ENCODE measurements around the gene STRN3. TPM values are rescaled to one million over a fixed set of nuclear protein-coding genes. Genes with fewer than 3 reads are reported as not detected.

Gene STRN3
- total and polyA plus RNA-seq, 5 donors, result 16.8 to 57.9 (median 49.2) TPM

GRCh38 chr14:31036552-31036951 lies 10.4 kb upstream of the STRN3 start:
- Histone ChIP-seq H3K4me3 (ENCODE audit: low read length) (no peak overlapping the region), H3K9me3 (ENCODE audit: control insufficient read depth, low read length) (no peaks in the 10 kb centered on the region), H3K27me3 (ENCODE audit: control insufficient read depth, insufficient read depth) (no peaks in the 10 kb centered on the region), H3K27ac (ENCODE audit: low read length) (no peak overlapping the region), H3K4me1 (ENCODE audit: control insufficient read depth, insufficient read depth, low read length) (no peaks in the 10 kb centered on the region)
- DNase-seq, result no peak
- ATAC-seq, result no peak
- 97% methylated on average over 4 of the region's 4 CpGs for whole genome bisulfite sequencing
- intact Hi-C loops (cut with DNase I), result no loop called here

- Histone ChIP-seq H3K4me1 (ENCODE audit: control insufficient read depth, insufficient read depth, low read length) (no peaks in the 10 kb centered on the region), H3K9me3 (ENCODE audit: control insufficient read depth, low read length) (no peaks in the 10 kb centered on the region), H3K27me3 (ENCODE audit: control insufficient read depth, insufficient read depth) (no peaks in the 10 kb centered on the region), H3K4me3 (ENCODE audit: low read length) (no peak overlapping the region), H3K27ac (ENCODE audit: low read length) (no peak overlapping the region)
- no peak for ATAC-seq
- intact Hi-C loops (cut with DNase I), result no loop called here
- DNase-seq, result no peak
- 92% methylated on average over 5 of the region's 5 CpGs for WGBS
These were observed 4.3 kb upstream of the STRN3 start for GRCh38 chr14:31030469-31030868.

- no peaks in the 10 kb centered on the region for H3K9me3 ChIP-seq (ENCODE audit: control insufficient read depth, low read length)
- no peaks in the 10 kb centered on the region for H3K27me3 ChIP-seq (ENCODE audit: control insufficient read depth, insufficient read depth)
- ATAC-seq (no peak), DNase-seq (no peak)
- no peaks in the 10 kb centered on the region for H3K4me1 ChIP-seq (ENCODE audit: control insufficient read depth, insufficient read depth, low read length)
- 94% methylated on average over 3 of the region's 3 CpGs for WGBS
- intact Hi-C loops (cut with DNase I), result no loop called here
- H3K27ac ChIP-seq (ENCODE audit: low read length), result no peak overlapping the region
- H3K4me3 ChIP-seq (ENCODE audit: low read length), result no peak overlapping the region
These were observed 3.1 kb upstream of the STRN3 start for GRCh38 chr14:31029016-31029970.

- Histone ChIP-seq H3K9me3 (ENCODE audit: control insufficient read depth, low read length) (no peaks in the 10 kb centered on the region), H3K4me1 (ENCODE audit: control insufficient read depth, insufficient read depth, low read length) (no peaks in the 10 kb centered on the region), H3K27ac (ENCODE audit: low read length) (no peak overlapping the region), H3K27me3 (ENCODE audit: control insufficient read depth, insufficient read depth) (no peaks in the 10 kb centered on the region), H3K4me3 (ENCODE audit: low read length) (no peak overlapping the region)
- ATAC-seq (no peak), DNase-seq (no peak)
- intact Hi-C loops (cut with DNase I), result no loop called here
- WGBS, result 100% methylated on average over 1 of the region's 1 CpG
These were observed 1.7 kb upstream of the STRN3 start for GRCh38 chr14:31027847-31028246.

- Histone ChIP-seq H3K27ac (ENCODE audit: low read length) (peak overlapping the region; percentile 97), H3K9me3 (ENCODE audit: control insufficient read depth, low read length) (no peaks in the 10 kb centered on the region), H3K4me1 (ENCODE audit: control insufficient read depth, insufficient read depth, low read length) (no peaks in the 10 kb centered on the region), H3K4me3 (ENCODE audit: low read length) (peak overlapping the region; percentile 91), H3K27me3 (ENCODE audit: control insufficient read depth, insufficient read depth) (no peaks in the 10 kb centered on the region)
- DNase-seq (peak; percentile 97 to 98 (median 98)), ATAC-seq (peak; percentile 99)
- under 1% methylated on average over 48 of the region's 48 CpGs for WGBS
- intact Hi-C loops (cut with DNase I), result no loop called here
These were observed 464 bp upstream of the STRN3 start for GRCh38 chr14:31026450-31027235.

GRCh38 chr14:31025367-31026076 lies 657 bp downstream of the STRN3 start, which contains the start of gene AP4S1:
Gene AP4S1 (plus strand): TSS chr14:31025649. CDS start chr14:31066197, 40,548 bp downstream.
- Histone ChIP-seq H3K27me3 (ENCODE audit: control insufficient read depth, insufficient read depth) (no peaks in the 10 kb centered on the region), H3K27ac (ENCODE audit: low read length) (peak within 1 kb of the TSS; percentile 97), H3K9me3 (ENCODE audit: control insufficient read depth, low read length) (no peaks in the 10 kb centered on the region), H3K4me3 (ENCODE audit: low read length) (peak within 1 kb of the TSS; percentile 91), H3K4me1 (ENCODE audit: control insufficient read depth, insufficient read depth, low read length) (no peaks in the 10 kb centered on the region)
- DNase-seq (peak; percentile 49 to 79 (median 75)), ATAC-seq (peak; percentile 34 to 41)
- intact Hi-C loops (cut with DNase I), result no loop called here
- under 1% methylated on average over 53 of the region's 53 CpGs for WGBS

- no peaks in the 10 kb centered on the region for H3K27me3 ChIP-seq (ENCODE audit: control insufficient read depth, insufficient read depth)
- no peaks in the 10 kb centered on the region for H3K9me3 ChIP-seq (ENCODE audit: control insufficient read depth, low read length)
- H3K27ac ChIP-seq (ENCODE audit: low read length), result peak overlapping the region; percentile 95
- intact Hi-C loops (cut with DNase I), result no loop called here
- 4% methylated on average over 11 of the region's 11 CpGs for WGBS
- DNase-seq (no peak), ATAC-seq (no peak)
- H3K4me3 ChIP-seq (ENCODE audit: low read length), result peak overlapping the region; percentile 91
- no peaks in the 10 kb centered on the region for H3K4me1 ChIP-seq (ENCODE audit: control insufficient read depth, insufficient read depth, low read length)
These were observed 1.4 kb downstream of the STRN3 start for GRCh38 chr14:31024577-31025366.

GRCh38 chr14:31024010-31024480 lies 2.1 kb downstream of the STRN3 start:
- Histone ChIP-seq H3K9me3 (ENCODE audit: control insufficient read depth, low read length) (no peaks in the 10 kb centered on the region), H3K4me3 (ENCODE audit: low read length) (peak overlapping the region; percentile 29), H3K4me1 (ENCODE audit: control insufficient read depth, insufficient read depth, low read length) (no peaks in the 10 kb centered on the region), H3K27ac (ENCODE audit: low read length) (no peak overlapping the region), H3K27me3 (ENCODE audit: control insufficient read depth, insufficient read depth) (no peaks in the 10 kb centered on the region)
- DNase-seq, result no peak
- intact Hi-C loops (cut with DNase I), result no loop called here
- no peak for ATAC-seq

- H3K4me3 ChIP-seq (ENCODE audit: low read length), result no peak overlapping the region
- no peak for ATAC-seq
- intact Hi-C loops (cut with DNase I), result no loop called here
- H3K4me1 ChIP-seq (ENCODE audit: control insufficient read depth, insufficient read depth, low read length), result no peaks in the 10 kb centered on the region
- no peaks in the 10 kb centered on the region for H3K27me3 ChIP-seq (ENCODE audit: control insufficient read depth, insufficient read depth)
- DNase-seq, result no peak
- H3K9me3 ChIP-seq (ENCODE audit: control insufficient read depth, low read length), result no peaks in the 10 kb centered on the region
- no peak overlapping the region for H3K27ac ChIP-seq (ENCODE audit: low read length)
- 75% methylated on average over 2 of the region's 2 CpGs for WGBS
These were observed 3.8 kb downstream of the STRN3 start for GRCh38 chr14:31022386-31022785.

GRCh38 chr14:31021576-31021949 lies 4.6 kb downstream of the STRN3 start:
- Histone ChIP-seq H3K27me3 (ENCODE audit: control insufficient read depth, insufficient read depth) (no peaks in the 10 kb centered on the region), H3K4me3 (ENCODE audit: low read length) (no peak overlapping the region), H3K27ac (ENCODE audit: low read length) (no peak overlapping the region), H3K4me1 (ENCODE audit: control insufficient read depth, insufficient read depth, low read length) (no peaks in the 10 kb centered on the region), H3K9me3 (ENCODE audit: control insufficient read depth, low read length) (no peaks in the 10 kb centered on the region)
- 86% methylated on average over 4 of the region's 4 CpGs for WGBS
- no peak for ATAC-seq
- DNase-seq, result no peak
- intact Hi-C loops (cut with DNase I), result no loop called here

All from right cardiac atrium (tissue), 5 donors.